Type B pancreatic cell (in vitro differentiated cells): ENCODE data around the gene CTRB1. TPM values are rescaled to one million over a fixed set of nuclear protein-coding genes. Genes with fewer than 3 reads are reported as not detected.

Experiments
- DNase-seq: peaks from one replicate; pipeline ENCODE4 v3.0.0; 2021; ENCODE audit warnings: mixed read lengths; ENCODE audit not compliant: unreplicated experiment; ENCODE audit errors: extremely low spot score
- H3K27ac Mint-ChIP-seq: 2 replicates; pipeline ENCODE4 v1.8.0; 2021; ENCODE audit warnings: mild to moderate bottlenecking, mixed read lengths
- H3K27me3 Mint-ChIP-seq: 2 replicates; pipeline ENCODE4 v1.8.0; 2021; ENCODE audit warnings: mixed read lengths
- H3K36me3 Mint-ChIP-seq: 2 replicates; pipeline ENCODE4 v1.8.0; 2021; ENCODE audit warnings: mixed read lengths
- H3K4me1 Mint-ChIP-seq: one replicate; pipeline ENCODE4 v1.8.0; 2021; ENCODE audit warnings: mixed read lengths; ENCODE audit not compliant: unreplicated experiment
- H3K4me3 Mint-ChIP-seq: 2 replicates; pipeline ENCODE4 v1.8.0; 2021; ENCODE audit warnings: mild to moderate bottlenecking, mixed read lengths
- H3K9me3 Mint-ChIP-seq: 2 replicates; pipeline ENCODE4 v1.8.0; 2021; ENCODE audit warnings: mixed read lengths
- CTCF ChIP-seq: fragments of 200-600 bp; sonication (generic); conservative IDR thresholded peaks from 2 replicates; pipeline ENCODE4 v1.5.0; 2021; ENCODE audit warnings: antibody characterized with exemption, mild to moderate bottlenecking
- long read RNA-seq: library from polyadenylated mRNA; unstranded; transcript quantifications from one replicate; pipeline ENCODE4 v2.0.0, GENCODE V29; 2020
- total RNA-seq: library from RNA; stranded (reverse); gene quantifications from 2 replicates; pipeline ENCODE4 v1.2.1, GENCODE V29; 2021; ENCODE audit warnings: low replicate concordance

Gene CTRB1
- total RNA-seq, result not detected in 2 replicates
- long read RNA-seq, result 0 reads

GRCh38 chr16:75218256-75219076 lies at the start of gene CTRB1:
Gene CTRB1 (plus strand): TSS chr16:75218988. CDS start chr16:75219008, 20 bp downstream.
- TF ChIP-seq CTCF, result no peak
- Mint-ChIP-seq H3K36me3 (no peaks in the 10 kb centered on the region), H3K9me3 (no peaks in the 10 kb centered on the region), H3K4me3 (no peak within 1 kb of the TSS), H3K27me3 (no peaks in the 10 kb centered on the region), H3K4me1 (no peaks in the 10 kb centered on the region), H3K27ac (no peak within 1 kb of the TSS)
- no peak for DNase-seq

- Mint-ChIP-seq H3K27me3 (no peaks in the 10 kb centered on the region), H3K36me3 (peaks cover 72% of the 10 kb centered on the region), H3K4me1 (no peaks in the 10 kb centered on the region), H3K27ac (no peak overlapping the region), H3K9me3 (peaks cover 6% of the 10 kb centered on the region), H3K4me3 (no peak overlapping the region)
- no peak for DNase-seq
- TF ChIP-seq CTCF, result no peak
Observed at GRCh38 chr16:75169899-75170405, 48.8 kb upstream of the CTRB1 start.

- Mint-ChIP-seq H3K27me3 (no peaks in the 10 kb centered on the region), H3K4me1 (no peaks in the 10 kb centered on the region), H3K9me3 (peaks cover 15% of the 10 kb centered on the region), H3K36me3 (peaks cover 50% of the 10 kb centered on the region), H3K27ac (no peak overlapping the region), H3K4me3 (no peak overlapping the region)
- DNase-seq, result no peak
- TF ChIP-seq CTCF, result no peak
Observed at GRCh38 chr16:75172578-75172977, 46.2 kb upstream of the CTRB1 start.

- H3K4me3 Mint-ChIP-seq, result no peak overlapping the region
- H3K4me1 Mint-ChIP-seq, result no peaks in the 10 kb centered on the region
- DNase-seq, result no peak
- peaks cover 27% of the 10 kb centered on the region for H3K36me3 Mint-ChIP-seq
- peaks cover 14% of the 10 kb centered on the region for H3K9me3 Mint-ChIP-seq
- no peak for TF ChIP-seq CTCF
- H3K27me3 Mint-ChIP-seq, result no peaks in the 10 kb centered on the region
- no peak overlapping the region for H3K27ac Mint-ChIP-seq
Observed at GRCh38 chr16:75175074-75175473, 43.7 kb upstream of the CTRB1 start.

GRCh38 chr16:75176926-75177325 lies 41.9 kb upstream of the CTRB1 start:
- no peak for TF ChIP-seq CTCF
- H3K4me3 Mint-ChIP-seq, result no peak overlapping the region
- peaks cover 14% of the 10 kb centered on the region for H3K9me3 Mint-ChIP-seq
- no peak for DNase-seq
- peaks cover 11% of the 10 kb centered on the region for H3K36me3 Mint-ChIP-seq
- no peaks in the 10 kb centered on the region for H3K4me1 Mint-ChIP-seq
- H3K27me3 Mint-ChIP-seq, result no peaks in the 10 kb centered on the region
- no peak overlapping the region for H3K27ac Mint-ChIP-seq
